Hepatocyte (in vitro differentiated cells): ENCODE measurements around the gene PRDX6.

Experiments
- CTCF ChIP-seq: fragments of 200-600 bp; sonication (generic); IDR thresholded peaks from 2 replicates; pipeline ENCODE4 v1.5.1; 2016; ENCODE audit warnings: antibody characterized with exemption, mild to moderate bottlenecking; ENCODE audit not compliant: poor library complexity
- EZH2 ChIP-seq: fragments of 200-600 bp; sonication (generic); IDR thresholded peaks from 2 replicates; pipeline ENCODE4 v1.6.1; 2016; ENCODE audit warnings: antibody characterized with exemption, mild to moderate bottlenecking, borderline replicate concordance
- EZH2phosphoT487 ChIP-seq: fragments of 200-600 bp; sonication (generic); IDR thresholded peaks from one replicate; pipeline ENCODE4 v1.6.1; 2018; ENCODE audit warnings: antibody characterized with exemption, mild to moderate bottlenecking, low read depth, moderate library complexity; ENCODE audit not compliant: unreplicated experiment, severe bottlenecking

DNA sequence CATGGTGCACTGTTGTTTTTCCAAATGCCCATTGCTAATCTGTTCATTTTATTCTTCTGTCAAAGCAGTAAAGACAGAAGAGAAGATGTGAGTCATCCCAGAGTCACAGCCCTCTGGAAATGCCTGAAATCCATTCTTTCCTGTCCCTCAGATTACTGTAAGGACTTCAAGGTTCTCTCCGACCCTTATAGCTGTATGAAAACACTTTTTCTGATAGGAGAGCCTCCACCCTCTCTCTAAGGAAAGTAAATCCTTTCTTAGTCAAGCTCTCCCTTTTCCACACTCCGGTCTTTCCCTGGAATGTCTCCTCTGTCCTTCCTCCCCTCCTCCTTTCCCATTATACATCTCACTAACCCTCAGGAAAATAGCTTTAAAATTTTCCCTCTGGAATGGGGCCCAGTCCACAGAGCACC lies 3.5 kb upstream of the PRDX6 start:
- no peak for TF ChIP-seq CTCF
- TF ChIP-seq EZH2, result no peak
- TF ChIP-seq EZH2phosphoT487, result no peak
